Mucosa of descending colon (tissue), 3 donors: Measurements from ENCODE around the gene BEST2. TPM values are rescaled to one million over a fixed set of nuclear protein-coding genes. Genes with fewer than 3 reads are reported as not detected.

Source experiments
- ATAC-seq: fragments of 200-7000 bp; cut with Tn5 transposase; one replicate; pipeline ENCODE4 v1.9.1; 2020; ENCODE audit warnings: mild to moderate bottlenecking, moderate library complexity
- DNase-seq, 3 donors: peaks; one replicate each; pipeline ENCODE4 v3.0.0-alpha.2; 2020
- H3K36me3 ChIP-seq: fragments of 200-600 bp; one replicate; pipeline ENCODE4 v1.8.0; 2021; ENCODE audit warnings: low read depth, mild to moderate bottlenecking
- H3K4me1 ChIP-seq: fragments of 200-600 bp; one replicate; pipeline ENCODE4 v1.8.0; 2021; ENCODE audit warnings: low read depth, mild to moderate bottlenecking
- H3K4me3 ChIP-seq: fragments of 200-600 bp; one replicate; pipeline ENCODE4 v1.8.0; 2021; ENCODE audit warnings: mild to moderate bottlenecking
- H3K9me3 ChIP-seq: fragments of 200-600 bp; one replicate; pipeline ENCODE4 v1.8.0; 2021; ENCODE audit warnings: mild to moderate bottlenecking
- intact Hi-C, 2 donors: fragments of 100-400 bp; cut with DNase I in 1 of 2; cut with micrococcal nuclease in 1 of 2; formaldehyde crosslinking; loops; one replicate each; pipeline versions ENCODE4 v1.11.0 to v1.11.1; 2022; cut with DNase I, micrococcal nuclease
- total RNA-seq, 3 donors: library from RNA; stranded (reverse); fragmentation: NEBNext Ultra II Directional in 2 of 3; extraction: Animal tissue kit (Norgen Biotek cat#: 25700) in 2 of 3; gene quantifications; one replicate each; pipeline versions ENCODE4 v1.2.1 to v1.2.4, GENCODE V29; 2021 to 2023
- TF ChIP-seq, protein P1 (sequence below): fragments of 200-600 bp; IDR thresholded peaks from one replicate; pipeline ENCODE4 v1.8.0; 2022; ENCODE audit warnings: antibody characterized with exemption, mild to moderate bottlenecking
- donor health status: DM: no; HTN: no; CAD: no; lungs with moderate emphysema.
- donor health status: DM: no; HTN: no; CAD: no.
- donor health status: DM: no; HTN: yes; CAD: no.

Gene BEST2
- total RNA-seq, 3 donors from 2014 or later = 29.0 to 167 (median 32.2) TPM

- Histone ChIP-seq H3K4me1 (peaks cover 30% of the 10 kb centered on the region), H3K36me3 (no peaks in the 10 kb centered on the region), H3K4me3 (peak within 1 kb of the TSS; percentile 43), H3K9me3 (no peaks in the 10 kb centered on the region)
- peak; percentile 82 for ATAC-seq
- peak; percentile 84 to 93 (median 87) for DNase-seq
- TF ChIP-seq, protein P1, sequence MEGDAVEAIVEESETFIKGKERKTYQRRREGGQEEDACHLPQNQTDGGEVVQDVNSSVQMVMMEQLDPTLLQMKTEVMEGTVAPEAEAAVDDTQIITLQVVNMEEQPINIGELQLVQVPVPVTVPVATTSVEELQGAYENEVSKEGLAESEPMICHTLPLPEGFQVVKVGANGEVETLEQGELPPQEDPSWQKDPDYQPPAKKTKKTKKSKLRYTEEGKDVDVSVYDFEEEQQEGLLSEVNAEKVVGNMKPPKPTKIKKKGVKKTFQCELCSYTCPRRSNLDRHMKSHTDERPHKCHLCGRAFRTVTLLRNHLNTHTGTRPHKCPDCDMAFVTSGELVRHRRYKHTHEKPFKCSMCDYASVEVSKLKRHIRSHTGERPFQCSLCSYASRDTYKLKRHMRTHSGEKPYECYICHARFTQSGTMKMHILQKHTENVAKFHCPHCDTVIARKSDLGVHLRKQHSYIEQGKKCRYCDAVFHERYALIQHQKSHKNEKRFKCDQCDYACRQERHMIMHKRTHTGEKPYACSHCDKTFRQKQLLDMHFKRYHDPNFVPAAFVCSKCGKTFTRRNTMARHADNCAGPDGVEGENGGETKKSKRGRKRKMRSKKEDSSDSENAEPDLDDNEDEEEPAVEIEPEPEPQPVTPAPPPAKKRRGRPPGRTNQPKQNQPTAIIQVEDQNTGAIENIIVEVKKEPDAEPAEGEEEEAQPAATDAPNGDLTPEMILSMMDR = peak; percentile 9
- intact Hi-C loops = no loop called here
These were observed 14.4 kb upstream of the BEST2 start, which contains the start of gene GET3 for GRCh38 chr19:12736995-12737834. TSS of gene GET3 (plus strand) at chr19:12737497. CDS start at chr19:12737506, 9 bp downstream.

- no peaks in the 10 kb centered on the region for H3K36me3 ChIP-seq
- intact Hi-C loops = no loop called here
- TF ChIP-seq, protein P1 = no peak
- DNase-seq = no peak
- H3K4me3 ChIP-seq = peak overlapping the region; percentile 43
- ATAC-seq = no peak
- no peaks in the 10 kb centered on the region for H3K9me3 ChIP-seq
- H3K4me1 ChIP-seq = peaks cover 23% of the 10 kb centered on the region
These were observed 13.7 kb upstream of the BEST2 start for GRCh38 chr19:12737835-12738351.

DNA sequence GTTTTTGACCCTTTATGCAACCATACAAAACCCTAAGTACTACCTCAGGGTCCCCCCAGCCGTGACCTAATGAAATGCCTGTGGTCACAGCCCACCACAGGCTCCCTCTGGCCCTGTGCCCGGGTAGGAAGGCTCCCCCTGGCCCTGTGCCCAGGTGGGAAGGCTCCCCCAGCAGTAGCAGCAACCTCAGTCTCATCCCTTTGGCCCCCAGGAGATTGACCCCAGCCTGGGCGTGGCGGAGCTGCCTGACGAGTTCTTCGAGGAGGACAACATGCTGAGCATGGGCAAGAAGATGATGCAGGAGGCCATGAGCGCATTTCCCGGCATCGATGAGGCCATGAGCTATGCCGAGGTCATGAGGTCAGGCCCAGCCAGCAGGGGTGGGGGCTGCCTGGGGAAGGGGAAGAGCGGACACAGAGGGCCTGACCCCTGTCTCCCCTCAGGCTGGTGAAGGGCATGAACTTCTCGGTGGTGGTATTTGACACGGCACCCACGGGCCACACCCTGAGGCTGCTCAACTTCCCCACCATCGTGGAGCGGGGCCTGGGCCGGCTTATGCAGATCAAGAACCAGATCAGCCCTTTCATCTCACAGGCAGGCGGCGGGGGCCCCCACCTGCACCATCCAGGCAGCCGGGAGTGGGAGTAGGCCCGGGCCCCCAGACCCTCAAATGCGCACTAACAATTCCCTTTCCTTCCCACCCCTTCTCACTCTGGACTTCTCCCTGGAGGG is 6.3 kb upstream of the BEST2 start:
- H3K4me1 ChIP-seq = peaks cover 8% of the 10 kb centered on the region
- DNase-seq = no peak
- no peak overlapping the region for H3K4me3 ChIP-seq
- no peaks in the 10 kb centered on the region for H3K36me3 ChIP-seq
- no peaks in the 10 kb centered on the region for H3K9me3 ChIP-seq
- intact Hi-C loops = no loop called here
- TF ChIP-seq, protein P1 = no peak
- no peak for ATAC-seq

DNA sequence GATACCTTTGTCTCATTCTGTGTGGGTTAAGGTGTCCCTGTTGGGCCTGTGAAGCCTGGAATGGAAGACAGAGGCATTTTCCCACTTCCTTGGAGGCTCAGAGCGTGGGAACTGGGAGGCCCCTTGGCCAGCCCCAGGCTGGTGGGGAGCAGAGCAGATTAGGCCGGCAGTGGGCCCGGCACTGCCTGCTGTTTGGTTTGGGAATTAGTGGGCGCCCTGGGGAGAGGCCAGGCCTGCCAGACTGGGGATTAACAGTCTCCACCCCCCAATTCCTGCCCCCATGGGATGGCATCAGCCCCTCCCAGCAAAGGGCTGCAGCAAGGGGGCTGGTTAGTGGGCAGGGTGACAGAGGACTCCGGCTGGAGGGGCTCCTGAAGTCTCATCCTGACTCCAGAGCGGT is 3.1 kb upstream of the BEST2 start:
- TF ChIP-seq, protein P1 = no peak
- H3K4me3 ChIP-seq = no peak overlapping the region
- intact Hi-C loops = no loop called here
- DNase-seq (no peak), ATAC-seq (no peak)
- H3K36me3 ChIP-seq = no peaks in the 10 kb centered on the region
- H3K4me1 ChIP-seq = peaks cover 13% of the 10 kb centered on the region
- no peaks in the 10 kb centered on the region for H3K9me3 ChIP-seq

DNA sequence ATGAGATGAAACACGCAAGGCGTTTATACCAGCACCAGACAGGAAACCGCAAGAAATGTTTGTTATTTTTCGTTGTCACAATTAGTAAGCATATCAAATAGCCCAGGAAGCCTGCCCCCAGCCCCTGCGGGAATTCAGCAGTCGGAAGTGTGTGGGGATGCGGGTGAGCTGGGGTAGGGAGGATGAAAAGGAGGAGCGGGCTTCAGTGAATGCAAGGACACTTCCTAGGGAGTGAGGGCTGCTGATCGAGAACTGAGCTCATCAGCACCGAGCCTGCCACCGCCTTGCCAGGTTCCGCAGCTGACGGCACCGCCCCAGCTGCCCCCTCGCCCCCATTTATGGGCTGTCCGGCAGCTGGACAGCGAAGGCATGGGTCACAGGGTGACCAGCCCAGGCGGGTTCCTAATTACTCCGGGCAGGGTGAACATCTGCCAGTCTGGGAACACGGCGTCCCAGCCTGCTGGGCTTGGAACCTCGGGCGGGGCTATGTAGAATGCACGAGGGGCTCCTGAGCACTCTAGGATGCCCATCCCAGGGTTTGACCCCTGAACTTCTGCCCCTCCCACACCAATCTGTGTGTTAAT is 1.6 kb upstream of the BEST2 start:
- TF ChIP-seq, protein P1 = no peak
- intact Hi-C loops = no loop called here

More for the DNA sequence above, 1.6 kb upstream of the BEST2 start:
- Histone ChIP-seq H3K4me3 (no peak overlapping the region), H3K9me3 (no peaks in the 10 kb centered on the region), H3K36me3 (no peaks in the 10 kb centered on the region), H3K4me1 (peaks cover 13% of the 10 kb centered on the region)
- DNase-seq (peak; percentile 42 to 81 (median 68)), ATAC-seq (peak; percentile 78)
